ENCODE data around the gene AMBRA1.

Gene AMBRA1

GRCh38 chr11:46511342-46511741 is 82.5 kb downstream of the AMBRA1 start:
- no peak for TF ChIP-seq CTCF (conservative IDR thresholded peaks at IDR 0.05; ENCODE audit: low read depth, low read length)
- no peaks in the 10 kb centered on the region for H3K27me3 ChIP-seq (ENCODE audit: insufficient read depth, low read depth)
- peaks cover 33% of the 10 kb centered on the region for H3K4me1 ChIP-seq (ENCODE audit: low read depth, poor library complexity, severe bottlenecking)
- H3K9ac ChIP-seq, result no peak overlapping the region
- peaks cover under 1% of the 10 kb centered on the region; the same call in 1 of the 2 replicates for H3K79me2 ChIP-seq (ENCODE audit: insufficient read depth, low read depth)
- H2AFZ ChIP-seq (ENCODE audit: low read depth), result no peak overlapping the region
- no peak overlapping the region for H3K4me2 ChIP-seq
- H3K27ac ChIP-seq, result no peak overlapping the region
- no peaks in the 10 kb centered on the region for H4K20me1 ChIP-seq (ENCODE audit: insufficient read depth)
- H3K36me3 ChIP-seq (ENCODE audit: insufficient read depth), result no peaks in the 10 kb centered on the region
- no peak overlapping the region for H3K4me3 ChIP-seq (IDR thresholded peaks at IDR 0.05; ENCODE audit: insufficient read depth, low read depth, low read length)

- Histone ChIP-seq H3K9ac (no peak overlapping the region), H4K20me1 (ENCODE audit: insufficient read depth) (no peaks in the 10 kb centered on the region), H3K4me1 (ENCODE audit: low read depth, poor library complexity, severe bottlenecking) (peaks cover 47% of the 10 kb centered on the region), H3K4me3 (IDR thresholded peaks at IDR 0.05; ENCODE audit: insufficient read depth, low read depth, low read length) (no peak overlapping the region), H3K27me3 (ENCODE audit: insufficient read depth, low read depth) (no peaks in the 10 kb centered on the region), H3K79me2 (ENCODE audit: insufficient read depth, low read depth) (no peaks in the 10 kb centered on the region), H3K4me2 (no peak overlapping the region), H2AFZ (ENCODE audit: low read depth) (no peak overlapping the region), H3K27ac (no peak overlapping the region), H3K36me3 (ENCODE audit: insufficient read depth) (no peaks in the 10 kb centered on the region)
- no peak for TF ChIP-seq CTCF (conservative IDR thresholded peaks at IDR 0.05; ENCODE audit: low read depth, low read length)
Observed at GRCh38 chr11:46508360-46508759, 85.5 kb downstream of the AMBRA1 start.

GRCh38 chr11:46506483-46506791 is 87.4 kb downstream of the AMBRA1 start:
- H3K27ac ChIP-seq, result peak overlapping the region; percentile 64
- no peaks in the 10 kb centered on the region for H4K20me1 ChIP-seq (ENCODE audit: insufficient read depth)
- no peaks in the 10 kb centered on the region for H3K27me3 ChIP-seq (ENCODE audit: insufficient read depth, low read depth)
- no peak overlapping the region for H3K4me3 ChIP-seq (IDR thresholded peaks at IDR 0.05; ENCODE audit: insufficient read depth, low read depth, low read length)
- H3K36me3 ChIP-seq (ENCODE audit: insufficient read depth), result no peaks in the 10 kb centered on the region
- H3K79me2 ChIP-seq (ENCODE audit: insufficient read depth, low read depth), result 0 out of 2 replicates have a peak, but pooled peaks cover 3% of the 10 kb centered on the region
- no peak for TF ChIP-seq CTCF (conservative IDR thresholded peaks at IDR 0.05; ENCODE audit: low read depth, low read length)
- no peak overlapping the region for H3K9ac ChIP-seq
- H3K4me1 ChIP-seq (ENCODE audit: low read depth, poor library complexity, severe bottlenecking), result peaks cover 66% of the 10 kb centered on the region
- H3K4me2 ChIP-seq, result peak overlapping the region; percentile 57; the same call in 1 of the 2 replicates
- no peak overlapping the region for H2AFZ ChIP-seq (ENCODE audit: low read depth)

GRCh38 chr11:46505741-46506482 is 87.9 kb downstream of the AMBRA1 start:
- Histone ChIP-seq H2AFZ (ENCODE audit: low read depth) (no peak overlapping the region), H3K79me2 (ENCODE audit: insufficient read depth, low read depth) (0 out of 2 replicates have a peak, but pooled peaks cover 3% of the 10 kb centered on the region), H3K4me3 (IDR thresholded peaks at IDR 0.05; ENCODE audit: insufficient read depth, low read depth, low read length) (no peak overlapping the region), H3K4me1 (ENCODE audit: low read depth, poor library complexity, severe bottlenecking) (peaks cover 63% of the 10 kb centered on the region), H3K27me3 (ENCODE audit: insufficient read depth, low read depth) (no peaks in the 10 kb centered on the region), H3K9ac (peak overlapping the region; percentile 17; the same call in 1 of the 2 replicates), H3K4me2 (peak overlapping the region; percentile 57; the same call in 1 of the 2 replicates), H3K27ac (peak overlapping the region; percentile 64), H4K20me1 (ENCODE audit: insufficient read depth) (no peaks in the 10 kb centered on the region), H3K36me3 (ENCODE audit: insufficient read depth) (no peaks in the 10 kb centered on the region)
- no peak for TF ChIP-seq CTCF (conservative IDR thresholded peaks at IDR 0.05; ENCODE audit: low read depth, low read length)

Measured in KMS-11 (cell line).